HepG2 (cell line): ENCODE results near the gene CCT7. TPM values are rescaled to one million over a fixed set of nuclear protein-coding genes. Genes with fewer than 3 reads are reported as not detected.
A peak's percentile ranks its signal among the peaks of the same experiment; 100 is the strongest.

ENCODE experiments used
- CCDC6 ChIP-seq: sonication (generic); formaldehyde crosslinking; IDR thresholded peaks from 2 replicates; pipeline ENCODE4 v1.8.1; 2022; ENCODE audit warnings: mild to moderate bottlenecking, missing genetic modification reagents, moderate library complexity
- CTCF ChIP-seq: sonication (generic); formaldehyde crosslinking; IDR thresholded peaks from 2 replicates; pipeline ENCODE4 v1.5.0; 2020; ENCODE audit warnings: mild to moderate bottlenecking, missing genetic modification reagents, moderate library complexity
- GTF3A ChIP-seq: sonication (generic); formaldehyde crosslinking; conservative IDR thresholded peaks from 2 replicates; pipeline ENCODE4 v1.4.0; 2020; ENCODE audit warnings: mild to moderate bottlenecking, missing genetic modification reagents
- HIC2 ChIP-seq: sonication (generic); formaldehyde crosslinking; IDR thresholded peaks from 2 replicates; pipeline ENCODE4 v1.9.0; 2022; ENCODE audit warnings: low read depth, missing genetic modification reagents
- NR2C2 ChIP-seq: sonication (generic); formaldehyde crosslinking; IDR thresholded peaks from 2 replicates; pipeline ENCODE4 v1.4.0; 2020; ENCODE audit warnings: missing genetic modification reagents, mild to moderate bottlenecking, moderate library complexity, borderline replicate concordance
- PHF20 ChIP-seq: sonication (generic); formaldehyde crosslinking; IDR thresholded peaks from 2 replicates; pipeline ENCODE4 v1.5.0; 2020; ENCODE audit warnings: mild to moderate bottlenecking, missing genetic modification reagents
- TCF7 ChIP-seq: sonication (generic); IDR thresholded peaks from 2 replicates; pipeline ENCODE4 v1.6.1; 2016; ENCODE audit warnings: antibody characterized with exemption, low read depth
- ZNF292 ChIP-seq: sonication (generic); formaldehyde crosslinking; IDR thresholded peaks from 2 replicates; pipeline ENCODE4 v1.8.1; 2022; ENCODE audit warnings: mild to moderate bottlenecking, low read depth, missing genetic modification reagents, borderline replicate concordance
- ZNF3 ChIP-seq: IDR thresholded peaks from 2 replicates; pipeline ENCODE4 v1.7.0; 2017; ENCODE audit warnings: inconsistent platforms
- ZNF550 ChIP-seq: sonication (generic); formaldehyde crosslinking; IDR thresholded peaks from 2 replicates; pipeline ENCODE4 v1.4.0; 2020; ENCODE audit warnings: mild to moderate bottlenecking, missing genetic modification reagents, borderline replicate concordance
- ZNF598 ChIP-seq: sonication (generic); formaldehyde crosslinking; IDR thresholded peaks from 2 replicates; pipeline ENCODE4 v1.5.1; 2020; ENCODE audit warnings: mild to moderate bottlenecking, missing genetic modification reagents, borderline replicate concordance
- polyA plus RNA-seq, 8 experiments: library from polyadenylated mRNA; depleted of rRNA in 3 of 8; stranded (reverse) in 7 of 8; unstranded in 1 of 8; fragments of >200 nt; fragmentation: Illumina TruSeq in 4 of 8; extraction: Trizol in 4 of 8; gene quantifications; 2 replicates each; pipeline versions ENCODE4 v1.2.1 to v1.2.3, GENCODE V29; 2011 to 2016; ENCODE audit warnings: low read depth in 4 of 8, missing spikeins in 1 of 8, mixed read lengths in 1 of 8; ENCODE audit not compliant: insufficient read depth in 1 of 8
- total RNA-seq, 5 experiments: library from RNA; depleted of rRNA; stranded (reverse); fragments of >200 nt; fragmentation: Illumina TruSeq; extraction: Trizol; gene quantifications; 2 replicates each; pipeline ENCODE4 v1.2.3, GENCODE V29; 2016; ENCODE audit warnings: low read depth in 1 of 5

Gene CCT7
- total and polyA plus RNA-seq, 2 of the 13 experiments (the other 11 are each of a cell fraction or from before 2014, with no cell fraction given) = 347 to 517 TPM

- TF ChIP-seq CTCF (CRISPR knock-in tag) = peak; percentile 31; the same call in 1 of the 2 replicates
- TF ChIP-seq ZNF598 (CRISPR knock-in tag) = 0 out of 2 replicates have a peak, but pooled peaks have one; percentile 5
- 0 out of 2 replicates have a peak, but pooled peaks have one; percentile 61 for TF ChIP-seq ZNF550
- TF ChIP-seq GTF3A (CRISPR knock-in tag) = 0 out of 2 replicates have a peak, but pooled peaks have one; percentile 24
- 0 out of 2 replicates have a peak, but pooled peaks have one; percentile 16 for TF ChIP-seq PHF20 (CRISPR knock-in tag)
- 0 out of 2 replicates have a peak, but pooled peaks have one; percentile 0 for TF ChIP-seq HIC2
- peak; percentile 47; the same call in 1 of the 2 replicates for TF ChIP-seq CCDC6
- TF ChIP-seq NR2C2 = peak; percentile 42
- TF ChIP-seq TCF7 = 0 out of 2 replicates have a peak, but pooled peaks have one; percentile 6
- TF ChIP-seq ZNF3 (CRISPR knock-in tag) = no peak
- peak; percentile 50; the same call in 1 of the 2 replicates for TF ChIP-seq ZNF292
These were observed 48.9 kb downstream of the CCT7 start (continued) for GRCh38 chr2:73282924-73283544.
